RCC 7860 (cell line): ENCODE results near the gene MINAR2.
A peak's percentile ranks its signal among the peaks of the same experiment; 100 is the strongest.

ENCODE experiments used
- DNase-seq: peaks from one replicate; pipeline ENCODE4 v3.0.0-alpha.2; 2015; ENCODE audit warnings: low spot score
- FAIRE-seq: peaks from 2 replicates; lab custom pipeline; 2012; peaks lifted over from hg19 to GRCh38; lab: Jason Lieb, UNC

MINAR2 gene

GRCh38 chr5:129771058-129771838 lies 23.4 kb downstream of the MINAR2 start:
- no peak for FAIRE-seq

GRCh38 chr5:129773376-129773775 lies 25.5 kb downstream of the MINAR2 start:
- no peak for FAIRE-seq

More at GRCh38 chr5:129771058-129771838, 23.4 kb downstream of the MINAR2 start:
- DNase-seq = peak; percentile 16

GRCh38 chr5:129781594-129781993 lies 33.7 kb downstream of the MINAR2 start:
- FAIRE-seq (no peak), DNase-seq (no peak)

More at GRCh38 chr5:129773376-129773775, 25.5 kb downstream of the MINAR2 start:
- DNase-seq = no peak

GRCh38 chr5:129803403-129803802 lies 55.5 kb downstream of the MINAR2 start:
- DNase-seq = no peak
- FAIRE-seq = no peak

GRCh38 chr5:129804705-129805104 lies 56.8 kb downstream of the MINAR2 start:
- FAIRE-seq = no peak
- DNase-seq = no peak

- no peak for FAIRE-seq
- no peak for DNase-seq
These were observed 59.4 kb downstream of the MINAR2 start for GRCh38 chr5:129807162-129807814.
